HepG2 (cell line): Measurements from ENCODE around the gene HYCC2. TPM values are rescaled to one million over a fixed set of nuclear protein-coding genes. Genes with fewer than 3 reads are reported as not detected.
A peak's percentile ranks its signal among the peaks of the same experiment; 100 is the strongest.
"Not testable (repeated sequence)": the region's sequence is repeated elsewhere in the genome, so short reads cannot be mapped to it uniquely, and the experiment has no call there.

ENCODE experiments used
- ATAC-seq: fragments of 200-7000 bp; cut with Tn5 transposase; 3 replicates; pipeline ENCODE4 v1.9.1; 2020; ENCODE audit warnings: mild to moderate bottlenecking, moderate library complexity
- BruUV-seq: library from RNA; stranded (reverse); fragments of 400-500 nt; replicated peaks from 2 replicates; lab custom pipeline; 2021; lab: Mats Ljungman, UMichigan
- CTCF ChIA-PET: fragments of 300-600 bp; formaldehyde crosslinking; extraction: SDS; loops from one replicate; lab custom pipeline; 2021; ENCODE audit warnings: low total read pairs, inconsistent platforms, low intra/inter-chr PET ratio; lab: Yijun Ruan, JAX
- POLR2A ChIA-PET: fragments of 350-600 bp; sonication (Branson Sonifier 250); formaldehyde crosslinking; loops from one replicate; lab custom pipeline; 2020; ENCODE audit warnings: antibody characterized with exemption, inconsistent platforms; lab: Yijun Ruan, JAX
- DNase-seq: peaks from one replicate; pipeline ENCODE4 v3.0.0-alpha.2; 2015; ENCODE audit warnings: low spot score
- FAIRE-seq: peaks from 3 replicates; lab custom pipeline; 2011; peaks lifted over from hg19 to GRCh38; lab: Jason Lieb, UNC
- H2AFZ ChIP-seq: one replicate; pipeline ENCODE4 v1.6.1; 2011; ENCODE audit warnings: low read length, inconsistent platforms
- H3K27ac ChIP-seq: fragments of 300-600 bp; 3 replicates; pipeline ENCODE4 v1.8.0; 2011; ENCODE audit warnings: mixed run types, mild to moderate bottlenecking, mixed read lengths, low read length, inconsistent platforms; ENCODE audit not compliant: insufficient read depth; ENCODE audit errors: extremely low read length
- H3K27me3 ChIP-seq, 2 experiments: fragments of 200-600 bp in 1 of 2; 2 replicates in 1 of 2; 3 replicates in 1 of 2; pipeline versions ENCODE4 v1.6.0 to v1.8.0; 2011; ENCODE audit warnings: low read length in 2 of 2, mild to moderate bottlenecking in 2 of 2, moderate library complexity in 2 of 2, inconsistent platforms in 1 of 2; ENCODE audit not compliant: insufficient read depth in 2 of 2, control insufficient read depth in 1 of 2
- H3K36me3 ChIP-seq, 2 experiments: fragments of 200-600 bp in 1 of 2; replicated peaks in 1 of 2; 2 replicates in 1 of 2; 3 replicates in 1 of 2; pipeline versions ENCODE4 v1.5.1 to v1.8.0; 2011; ENCODE audit warnings: low read length in 2 of 2, inconsistent platforms in 1 of 2; ENCODE audit not compliant: insufficient read depth in 2 of 2, control insufficient read depth in 1 of 2
- H3K4me1 ChIP-seq: 2 replicates; pipeline ENCODE4 v1.5.1; 2012; ENCODE audit warnings: low read length, inconsistent platforms; ENCODE audit not compliant: insufficient read depth
- H3K4me2 ChIP-seq: 2 replicates; pipeline ENCODE4 v1.6.0; 2011; ENCODE audit warnings: low read depth, low read length, inconsistent platforms
- H3K4me3 ChIP-seq, 3 experiments: fragments of 200-600 bp in 1 of 3; sonication (generic), shearing (Covaris generic) in 1 of 3; replicated peaks in 1 of 3; 2 replicates each; pipeline ENCODE4 v1.5.1; 2011 to 2016; ENCODE audit warnings: low read length in 3 of 3, inconsistent platforms in 2 of 3, low read depth in 2 of 3, mild to moderate bottlenecking in 2 of 3, control low read depth in 1 of 3, mixed read lengths in 1 of 3; ENCODE audit not compliant: insufficient read depth in 1 of 3
- H3K79me2 ChIP-seq: one replicate; pipeline ENCODE4 v1.6.1; 2011; ENCODE audit warnings: low read length, inconsistent platforms; ENCODE audit not compliant: insufficient read depth
- H3K9ac ChIP-seq: 2 replicates; pipeline ENCODE4 v1.6.0; 2011; ENCODE audit warnings: mild to moderate bottlenecking, low read depth, low read length, inconsistent platforms; ENCODE audit not compliant: insufficient read depth
- H3K9me3 ChIP-seq: 2 replicates; pipeline ENCODE4 v1.5.1; 2012; ENCODE audit warnings: mild to moderate bottlenecking, low read length
- H4K20me1 ChIP-seq: 2 replicates; pipeline ENCODE4 v1.6.0; 2011; ENCODE audit warnings: inconsistent platforms, mild to moderate bottlenecking, low read length, moderate library complexity; ENCODE audit not compliant: insufficient read depth
- KAT7 ChIP-seq: IDR thresholded peaks from 2 replicates; pipeline ENCODE4 v1.6.1; 2018; ENCODE audit warnings: borderline replicate concordance, missing compliant biosample characterization
- PAF1 ChIP-seq: IDR thresholded peaks from 2 replicates; pipeline ENCODE4 v1.6.1; 2016; ENCODE audit warnings: missing genetic modification reagents, missing compliant biosample characterization
- POLR2A ChIP-seq, 2 experiments: IDR thresholded peaks; 2 replicates each; pipeline ENCODE4 v1.6.1; 2011; ENCODE audit warnings: low read depth in 2 of 2, low read length in 2 of 2, mild to moderate bottlenecking in 1 of 2, moderate library complexity in 1 of 2; ENCODE audit not compliant: insufficient read depth in 1 of 2
- ZC3H4 ChIP-seq: sonication (generic); formaldehyde crosslinking; IDR thresholded peaks from 2 replicates; pipeline ENCODE4 v1.4.0; 2020; ENCODE audit warnings: missing genetic modification reagents, borderline replicate concordance
- ZFP82 ChIP-seq: sonication (generic); formaldehyde crosslinking; IDR thresholded peaks from 2 replicates; pipeline ENCODE4 v1.5.1; 2020; ENCODE audit warnings: mild to moderate bottlenecking, missing genetic modification reagents, borderline replicate concordance
- ZMYM3 ChIP-seq: sonication (generic); formaldehyde crosslinking; IDR thresholded peaks from 2 replicates; pipeline ENCODE4 v1.5.1; 2020; ENCODE audit warnings: mild to moderate bottlenecking, missing genetic modification reagents
- ZNF619 ChIP-seq: sonication (generic); formaldehyde crosslinking; IDR thresholded peaks from 2 replicates; pipeline ENCODE4 v1.4.0; 2020; ENCODE audit warnings: mild to moderate bottlenecking, missing genetic modification reagents
- ZNF790 ChIP-seq: sonication (generic); formaldehyde crosslinking; IDR thresholded peaks from 2 replicates; pipeline ENCODE4 v1.8.0; 2022; ENCODE audit warnings: missing genetic modification reagents, mild to moderate bottlenecking, borderline replicate concordance
- ZNF850 ChIP-seq: sonication (generic); formaldehyde crosslinking; conservative IDR thresholded peaks from 2 replicates; pipeline ENCODE4 v1.9.0; 2021; ENCODE audit warnings: mild to moderate bottlenecking, missing genetic modification reagents
- ZZZ3 ChIP-seq: sonication (generic); formaldehyde crosslinking; IDR thresholded peaks from 2 replicates; pipeline ENCODE4 v1.4.0; 2020; ENCODE audit warnings: missing genetic modification reagents, mild to moderate bottlenecking, borderline replicate concordance
- WGBS: methylation state at CpG from one replicate; pipeline ENCODE4 v1.1.6; 2017; ENCODE audit warnings: low lambda C conversion rate; 5-methylcytosine and 5-hydroxymethylcytosine counted together
- in situ Hi-C: cut with HindIII; loops from 2 replicates; pipeline ENCODE4 v1.10.0; 2017; ENCODE audit warnings: low pct_unique_long_range_greater_than_20kb; ENCODE audit not compliant: extremely low pct_ligation_motif_present
- intact Hi-C: fragments of 100-400 bp; cut with micrococcal nuclease; formaldehyde crosslinking; loops from one replicate; pipeline ENCODE4 v1.10.0; 2022; ENCODE audit not compliant: unreplicated experiment
- polyA plus RNA-seq, 8 experiments: library from polyadenylated mRNA; depleted of rRNA in 3 of 8; stranded (reverse) in 7 of 8; unstranded in 1 of 8; fragments of >200 nt; fragmentation: Illumina TruSeq in 4 of 8; extraction: Trizol in 4 of 8; gene quantifications; 2 replicates each; pipeline versions ENCODE4 v1.2.1 to v1.2.3, GENCODE V29; 2011 to 2016; ENCODE audit warnings: low read depth in 4 of 8, missing spikeins in 1 of 8, mixed read lengths in 1 of 8; ENCODE audit not compliant: insufficient read depth in 1 of 8
- total RNA-seq, 5 experiments: library from RNA; depleted of rRNA; stranded (reverse); fragments of >200 nt; fragmentation: Illumina TruSeq; extraction: Trizol; gene quantifications; 2 replicates each; pipeline ENCODE4 v1.2.3, GENCODE V29; 2016; ENCODE audit warnings: low read depth in 1 of 5

The HYCC2 gene
- total and polyA plus RNA-seq, 2 of the 13 experiments (the other 11 are each of a cell fraction or from before 2014, with no cell fraction given): 4.7 to 13.9 TPM

- TF ChIP-seq ZFP82 (CRISPR knock-in tag) (peak; percentile 38; the same call in 1 of the 2 replicates), POLR2A (IDR thresholded peaks at IDR 0.05; ENCODE audit: insufficient read depth in 1 of 2, low read depth in 2 of 2, low read length in 2 of 2) (0 out of 4 replicates have a peak, but pooled peaks of 1 of the 2 experiments have one; percentile 29), ZNF790 (0 out of 2 replicates have a peak, but pooled peaks have one; percentile 17), ZNF619 (CRISPR knock-in tag) (0 out of 2 replicates have a peak, but pooled peaks have one; percentile 7), ZZZ3 (CRISPR knock-in tag) (0 out of 2 replicates have a peak, but pooled peaks have one; percentile 2), PAF1 (CRISPR knock-in tag) (0 out of 2 replicates have a peak, but pooled peaks have one; percentile 6), ZMYM3 (CRISPR knock-in tag) (0 out of 2 replicates have a peak, but pooled peaks have one; percentile 22), ZC3H4 (0 out of 2 replicates have a peak, but pooled peaks have one; percentile 74), ZNF850 (peak; percentile 43; the same call in 1 of the 2 replicates), KAT7 (CRISPR knock-in tag) (peak; percentile 76)
- intact Hi-C loops (loop anchor here (1.0 to 5.0 kb wide), 3 partner anchors 41 to 230 kb away; partner anchors contain the start of genes NIF3L1 and PPIL3), in situ Hi-C loops (loop anchor here (5.0 kb wide), 1 partner anchor 45 kb away; the partner anchor contains the start of genes HYCC2 and NDUFB3)
- H3K4me1 ChIP-seq: peaks cover 68% of the 10 kb centered on the region
- peak overlapping the region; percentile 91 for H3K27ac ChIP-seq
- not testable (repeated sequence) for DNase-seq, FAIRE-seq, H3K36me3 ChIP-seq, ATAC-seq, H2AFZ ChIP-seq, H3K27me3 ChIP-seq, BruUV-seq, H3K9me3 ChIP-seq
- ChIA-PET POLR2A (interaction anchor here (0.8 to 5.8 kb wide), 18 partner anchors 10 to 254 kb away, joined by 3 to 75 read pairs (median 8); partner anchors contain the start of genes CASP10, CLK1, HYCC2 and NDUFB3), CTCF (interaction anchor here (1.5 to 1.7 kb wide), 2 partner anchors 40 to 47 kb away, joined by 3 to 9 read pairs; no protein-coding TSS in a partner anchor)
- H3K4me3 ChIP-seq: peak overlapping the region; percentile 86 to 90 (median 86)
- peaks cover 14% of the 10 kb centered on the region for H4K20me1 ChIP-seq
- under 1% methylated on average over 13 of the region's 13 CpGs for WGBS
- peak overlapping the region; percentile 97 for H3K4me2 ChIP-seq
- H3K9ac ChIP-seq: peak overlapping the region; percentile 94
- peaks cover 58% of the 10 kb centered on the region for H3K79me2 ChIP-seq
Measured at GRCh38 chr2:201117735-201118094, 46.2 kb upstream of the HYCC2 start.
